ENCODE results near the gene NEU4.

Gene NEU4

DNA sequence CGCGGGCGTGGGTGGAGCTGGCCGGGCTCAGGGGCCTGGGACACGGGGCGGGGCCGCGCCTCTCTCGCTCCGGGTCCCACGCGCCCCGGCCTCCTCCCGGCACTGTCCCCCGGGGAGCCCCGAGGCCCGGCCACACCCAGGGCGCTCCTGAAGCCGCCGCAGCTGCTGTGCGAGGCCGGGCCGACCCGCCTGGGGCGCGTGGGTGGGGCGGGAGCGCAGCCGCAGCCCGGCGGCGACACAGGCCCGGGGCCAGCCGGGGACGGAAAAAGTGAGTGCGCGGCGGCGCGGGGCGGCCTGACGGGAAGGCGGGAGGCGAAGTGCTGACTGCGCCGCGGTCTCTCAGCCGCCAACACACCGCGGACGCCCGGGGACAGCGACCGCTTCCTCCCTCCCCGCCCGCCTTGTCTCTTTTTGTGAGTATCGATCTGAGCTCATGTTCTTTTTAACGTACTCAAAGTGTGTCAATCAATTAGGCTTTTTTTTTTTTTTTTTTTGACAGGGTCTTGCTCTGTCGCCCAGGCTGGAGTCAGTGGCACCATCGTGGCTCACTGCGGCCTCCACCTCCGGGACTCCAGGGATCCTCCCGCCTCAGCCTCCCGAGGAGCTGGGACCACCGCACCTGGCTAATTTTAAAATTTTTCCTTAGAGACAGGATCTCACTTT lies 35.2 kb downstream of the NEU4 start:
- TF ChIP-seq CTCF (IDR thresholded peaks at IDR 0.05; ENCODE audit: extremely low read depth, insufficient read depth, missing control alignments), result no peak
- DNase-seq (ENCODE audit: low spot score), result peak; percentile 92
- in situ Hi-C loops (cut with MboI; ENCODE audit: low pct_unique_long_range_greater_than_20kb, low sequenced_read_pairs, unreplicated experiment), result no loop called here

DNA sequence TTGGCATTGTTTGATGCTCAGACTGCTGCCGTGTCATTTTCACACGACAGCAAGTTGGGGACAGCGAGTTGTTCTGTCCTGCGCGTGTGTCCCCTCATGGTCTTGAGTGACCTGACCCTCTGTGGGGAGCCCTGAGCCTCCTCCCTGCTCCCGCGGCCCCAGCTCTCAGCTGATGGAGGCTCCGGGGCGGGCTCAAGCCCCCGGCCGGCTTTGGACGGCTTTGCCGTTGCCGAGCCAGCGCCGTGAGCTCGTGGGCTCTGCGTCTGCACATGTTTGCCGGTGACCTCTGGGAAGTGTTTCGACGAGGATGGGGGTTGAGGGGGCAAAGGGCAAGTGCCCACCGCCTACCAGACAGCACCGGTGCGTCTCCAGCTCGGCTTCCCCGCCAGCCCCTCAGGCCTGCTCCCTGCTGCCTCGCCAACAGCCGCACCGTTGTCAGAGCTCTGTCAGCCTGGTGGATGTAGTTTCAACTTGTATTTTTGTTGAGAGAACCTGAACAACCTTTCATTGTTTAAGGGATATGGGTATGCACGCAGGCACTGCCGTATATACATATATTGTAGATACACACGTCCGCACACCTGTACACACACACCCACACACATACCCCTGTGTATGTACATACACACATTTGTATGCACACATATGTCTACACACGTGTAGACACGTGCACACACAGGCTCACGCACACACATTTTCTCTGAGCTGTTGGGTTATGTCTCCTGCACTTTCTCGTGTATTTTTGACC lies 36.0 kb downstream of the NEU4 start:
- peak; percentile 27 for DNase-seq (ENCODE audit: low spot score)
- TF ChIP-seq CTCF (IDR thresholded peaks at IDR 0.05; ENCODE audit: extremely low read depth, insufficient read depth, missing control alignments), result no peak
- in situ Hi-C loops (cut with MboI; ENCODE audit: low pct_unique_long_range_greater_than_20kb, low sequenced_read_pairs, unreplicated experiment), result no loop called here

- no peak for TF ChIP-seq CTCF (IDR thresholded peaks at IDR 0.05; ENCODE audit: extremely low read depth, insufficient read depth, missing control alignments)
- no peak for DNase-seq (ENCODE audit: low spot score)
- in situ Hi-C loops (cut with MboI; ENCODE audit: low pct_unique_long_range_greater_than_20kb, low sequenced_read_pairs, unreplicated experiment), result no loop called here
These were observed 37.4 kb downstream of the NEU4 start for GRCh38 chr2:241846406-241846805.

- in situ Hi-C loops (cut with MboI; ENCODE audit: low pct_unique_long_range_greater_than_20kb, low sequenced_read_pairs, unreplicated experiment), result no loop called here
- no peak for TF ChIP-seq CTCF (IDR thresholded peaks at IDR 0.05; ENCODE audit: extremely low read depth, insufficient read depth, missing control alignments)
- DNase-seq (ENCODE audit: low spot score), result no peak
These were observed 40.0 kb downstream of the NEU4 start for GRCh38 chr2:241848761-241849615.

- peak; percentile 26 for DNase-seq (ENCODE audit: low spot score)
- in situ Hi-C loops (cut with MboI; ENCODE audit: low pct_unique_long_range_greater_than_20kb, low sequenced_read_pairs, unreplicated experiment), result no loop called here
- no peak for TF ChIP-seq CTCF (IDR thresholded peaks at IDR 0.05; ENCODE audit: extremely low read depth, insufficient read depth, missing control alignments)
These were observed 40.9 kb downstream of the NEU4 start for GRCh38 chr2:241849616-241850543.

Measured in GM13977 (cell line).